ENCODE measurements around the gene QSOX2.

Gene QSOX2

GRCh38 chr9:136244122-136244968, 1.3 kb downstream of the QSOX2 start:
- DNase-seq = peak in 1 of 3 donors; percentile 11
- H3K4me1 ChIP-seq (ENCODE audit: control insufficient read depth, insufficient read depth, low read length, poor library complexity, severe bottlenecking) = peaks cover 25% of the 10 kb centered on the region
- H3K27me3 ChIP-seq (replicated peaks; ENCODE audit: control insufficient read depth, insufficient read depth, low read length, poor library complexity, severe bottlenecking) = no peaks in the 10 kb centered on the region
- peak overlapping the region; percentile 58 for H3K4me3 ChIP-seq (ENCODE audit: insufficient read depth, low read depth, low read length, poor library complexity, severe bottlenecking)
- H3K27ac ChIP-seq (ENCODE audit: insufficient read depth, low read length, poor library complexity, severe bottlenecking) = peak overlapping the region; percentile 30
- H3K36me3 ChIP-seq (ENCODE audit: control insufficient read depth, insufficient read depth, low read length) = no peaks in the 10 kb centered on the region
- no peaks in the 10 kb centered on the region for H3K9me3 ChIP-seq (ENCODE audit: control insufficient read depth, low read length)

DNA sequence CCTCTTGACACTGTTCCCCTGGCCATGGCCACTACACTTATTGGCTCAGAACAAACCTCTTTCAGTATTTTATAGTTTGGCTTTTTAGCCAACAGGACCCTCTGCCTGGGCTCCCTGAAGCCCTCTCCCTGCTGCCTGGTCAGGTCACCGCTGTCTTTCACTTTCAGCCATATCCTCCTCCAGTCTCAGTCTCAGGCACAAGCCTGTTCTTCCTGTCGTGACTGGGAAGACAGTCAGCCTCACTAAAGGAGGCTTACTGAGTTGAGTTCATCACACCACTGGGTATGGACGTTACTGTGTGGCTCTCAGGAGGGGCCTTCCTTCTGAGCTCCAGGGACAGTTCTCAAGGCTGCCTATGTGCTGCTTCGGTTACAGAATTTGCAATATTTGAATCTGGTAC, 2.0 kb downstream of the QSOX2 start:
- H3K4me3 ChIP-seq (ENCODE audit: insufficient read depth, low read depth, low read length, poor library complexity, severe bottlenecking) = no peak overlapping the region
- H3K27ac ChIP-seq (ENCODE audit: insufficient read depth, low read length, poor library complexity, severe bottlenecking) = peak overlapping the region; percentile 5
- no peaks in the 10 kb centered on the region for H3K36me3 ChIP-seq (ENCODE audit: control insufficient read depth, insufficient read depth, low read length)
- no peaks in the 10 kb centered on the region for H3K27me3 ChIP-seq (replicated peaks; ENCODE audit: control insufficient read depth, insufficient read depth, low read length, poor library complexity, severe bottlenecking)
- peaks cover 25% of the 10 kb centered on the region for H3K4me1 ChIP-seq (ENCODE audit: control insufficient read depth, insufficient read depth, low read length, poor library complexity, severe bottlenecking)
- H3K9me3 ChIP-seq (ENCODE audit: control insufficient read depth, low read length) = no peaks in the 10 kb centered on the region
- DNase-seq = no peak

DNA sequence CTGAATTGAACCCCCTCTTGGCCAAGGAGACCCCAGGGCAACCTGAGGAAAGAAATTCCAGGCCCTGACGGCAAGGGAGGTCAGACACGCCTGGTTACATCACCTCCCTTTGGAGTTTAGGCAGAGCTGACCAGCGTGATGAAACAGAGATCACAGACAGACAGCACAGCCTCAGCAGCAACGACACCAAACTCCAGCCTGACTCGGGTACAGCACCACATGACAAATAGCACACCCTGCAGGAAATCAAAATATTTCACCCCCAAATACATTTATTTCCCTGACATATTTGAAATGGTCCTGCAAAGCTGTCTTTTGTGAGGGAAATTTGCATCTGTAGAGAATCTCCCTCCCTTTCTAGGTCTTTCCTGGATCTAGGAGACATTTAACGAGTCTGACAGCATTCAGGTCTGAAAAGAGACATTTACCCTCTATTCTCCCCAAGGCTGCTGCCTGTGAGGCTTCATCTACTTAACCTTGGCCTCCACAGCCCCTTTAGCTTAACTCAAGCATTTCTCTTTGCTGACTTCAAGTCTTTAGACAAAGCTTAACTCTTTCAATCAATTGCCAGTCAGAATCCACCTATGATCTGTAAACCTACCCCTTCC, 2.6 kb downstream of the QSOX2 start:
- Histone ChIP-seq H3K4me3 (ENCODE audit: insufficient read depth, low read depth, low read length, poor library complexity, severe bottlenecking) (no peak overlapping the region), H3K27me3 (replicated peaks; ENCODE audit: control insufficient read depth, insufficient read depth, low read length, poor library complexity, severe bottlenecking) (no peaks in the 10 kb centered on the region), H3K9me3 (ENCODE audit: control insufficient read depth, low read length) (no peaks in the 10 kb centered on the region), H3K4me1 (ENCODE audit: control insufficient read depth, insufficient read depth, low read length, poor library complexity, severe bottlenecking) (peaks cover 25% of the 10 kb centered on the region), H3K27ac (ENCODE audit: insufficient read depth, low read length, poor library complexity, severe bottlenecking) (no peak overlapping the region), H3K36me3 (ENCODE audit: control insufficient read depth, insufficient read depth, low read length) (no peaks in the 10 kb centered on the region)
- no peak for DNase-seq

GRCh38 chr9:136242248-136242647, 3.4 kb downstream of the QSOX2 start:
- H3K27me3 ChIP-seq (replicated peaks; ENCODE audit: control insufficient read depth, insufficient read depth, low read length, poor library complexity, severe bottlenecking) = no peaks in the 10 kb centered on the region
- no peak overlapping the region for H3K27ac ChIP-seq (ENCODE audit: insufficient read depth, low read length, poor library complexity, severe bottlenecking)
- peaks cover 25% of the 10 kb centered on the region for H3K4me1 ChIP-seq (ENCODE audit: control insufficient read depth, insufficient read depth, low read length, poor library complexity, severe bottlenecking)
- no peak overlapping the region for H3K4me3 ChIP-seq (ENCODE audit: insufficient read depth, low read depth, low read length, poor library complexity, severe bottlenecking)
- H3K36me3 ChIP-seq (ENCODE audit: control insufficient read depth, insufficient read depth, low read length) = no peaks in the 10 kb centered on the region
- no peak for DNase-seq
- H3K9me3 ChIP-seq (ENCODE audit: control insufficient read depth, low read length) = no peaks in the 10 kb centered on the region

GRCh38 chr9:136241542-136241941, 4.1 kb downstream of the QSOX2 start:
- Histone ChIP-seq H3K9me3 (ENCODE audit: control insufficient read depth, low read length) (no peaks in the 10 kb centered on the region), H3K4me3 (ENCODE audit: insufficient read depth, low read depth, low read length, poor library complexity, severe bottlenecking) (no peak overlapping the region), H3K27ac (ENCODE audit: insufficient read depth, low read length, poor library complexity, severe bottlenecking) (no peak overlapping the region), H3K27me3 (replicated peaks; ENCODE audit: control insufficient read depth, insufficient read depth, low read length, poor library complexity, severe bottlenecking) (no peaks in the 10 kb centered on the region), H3K36me3 (ENCODE audit: control insufficient read depth, insufficient read depth, low read length) (peaks cover 3% of the 10 kb centered on the region), H3K4me1 (ENCODE audit: control insufficient read depth, insufficient read depth, low read length, poor library complexity, severe bottlenecking) (peaks cover 25% of the 10 kb centered on the region)
- DNase-seq = no peak

- Histone ChIP-seq H3K27ac (ENCODE audit: insufficient read depth, low read length, poor library complexity, severe bottlenecking) (no peak overlapping the region), H3K4me1 (ENCODE audit: control insufficient read depth, insufficient read depth, low read length, poor library complexity, severe bottlenecking) (peaks cover 22% of the 10 kb centered on the region), H3K9me3 (ENCODE audit: control insufficient read depth, low read length) (no peaks in the 10 kb centered on the region), H3K27me3 (replicated peaks; ENCODE audit: control insufficient read depth, insufficient read depth, low read length, poor library complexity, severe bottlenecking) (no peaks in the 10 kb centered on the region), H3K36me3 (ENCODE audit: control insufficient read depth, insufficient read depth, low read length) (peaks cover 9% of the 10 kb centered on the region), H3K4me3 (ENCODE audit: insufficient read depth, low read depth, low read length, poor library complexity, severe bottlenecking) (no peak overlapping the region)
- no peak for DNase-seq
Observed at GRCh38 chr9:136240941-136241340, 4.7 kb downstream of the QSOX2 start.

DNA sequence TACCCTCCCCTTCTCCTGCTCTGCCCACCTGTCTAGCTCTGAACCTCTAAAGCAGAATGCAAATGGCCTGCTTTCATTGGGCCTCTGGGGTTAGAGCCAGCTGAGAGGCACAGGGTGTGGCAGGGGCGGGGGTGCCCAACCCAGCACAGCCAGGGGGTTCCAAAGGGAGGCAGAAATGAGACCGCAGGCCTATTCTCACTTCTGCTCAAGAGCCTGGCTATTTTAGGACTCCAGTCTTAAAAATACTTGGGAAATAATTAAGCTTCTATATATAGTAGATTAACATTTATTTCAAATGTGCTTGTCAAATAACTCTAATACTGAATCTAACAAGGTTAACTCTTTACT, 5.7 kb downstream of the QSOX2 start:
- Histone ChIP-seq H3K4me1 (ENCODE audit: control insufficient read depth, insufficient read depth, low read length, poor library complexity, severe bottlenecking) (peaks cover 18% of the 10 kb centered on the region), H3K9me3 (ENCODE audit: control insufficient read depth, low read length) (no peaks in the 10 kb centered on the region), H3K36me3 (ENCODE audit: control insufficient read depth, insufficient read depth, low read length) (peaks cover 17% of the 10 kb centered on the region), H3K27ac (ENCODE audit: insufficient read depth, low read length, poor library complexity, severe bottlenecking) (no peak overlapping the region), H3K27me3 (replicated peaks; ENCODE audit: control insufficient read depth, insufficient read depth, low read length, poor library complexity, severe bottlenecking) (no peaks in the 10 kb centered on the region), H3K4me3 (ENCODE audit: insufficient read depth, low read depth, low read length, poor library complexity, severe bottlenecking) (no peak overlapping the region)
- DNase-seq = no peak

DNA sequence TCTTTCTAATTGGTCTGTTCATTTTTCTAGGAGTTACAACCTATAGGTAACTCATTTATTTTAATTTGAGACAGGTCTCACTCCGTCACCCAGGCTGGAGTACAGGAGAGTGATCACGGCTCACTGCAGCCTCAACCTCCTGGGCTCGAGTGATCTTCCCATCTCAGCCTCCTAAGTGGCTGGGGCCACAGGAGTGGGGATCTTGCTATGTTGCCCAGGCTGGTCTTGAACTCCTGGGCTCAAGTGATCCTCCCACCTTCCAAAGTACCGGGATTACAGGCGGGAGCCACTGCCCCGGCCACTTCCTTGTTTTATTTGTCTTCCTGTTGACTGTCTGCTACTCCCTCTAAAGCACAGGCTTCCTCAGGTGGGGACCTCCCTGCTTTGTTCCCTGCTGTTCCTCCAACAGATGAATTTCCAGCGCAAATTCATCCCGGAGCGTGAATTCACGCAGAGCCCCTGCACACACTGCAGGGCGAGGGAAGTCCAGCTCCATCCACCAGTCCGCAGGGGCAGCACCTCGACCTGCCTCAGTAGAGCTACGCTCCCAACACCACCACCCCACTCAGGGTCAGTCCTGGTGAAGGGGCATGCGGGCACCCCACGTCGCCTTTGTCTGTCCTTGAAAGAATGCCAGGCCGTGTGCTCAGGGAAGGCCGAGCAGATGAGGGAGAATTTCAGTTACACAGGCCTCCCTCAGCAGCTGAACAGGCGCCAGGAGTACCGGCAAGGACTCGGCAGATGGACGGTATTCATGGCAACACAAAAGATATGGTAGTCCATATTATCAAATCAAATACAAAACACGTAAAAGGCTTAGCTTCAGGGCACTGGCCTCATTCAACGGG, 6.3 kb downstream of the QSOX2 start:
- Histone ChIP-seq H3K4me3 (ENCODE audit: insufficient read depth, low read depth, low read length, poor library complexity, severe bottlenecking) (no peak overlapping the region), H3K27me3 (replicated peaks; ENCODE audit: control insufficient read depth, insufficient read depth, low read length, poor library complexity, severe bottlenecking) (no peaks in the 10 kb centered on the region), H3K27ac (ENCODE audit: insufficient read depth, low read length, poor library complexity, severe bottlenecking) (no peak overlapping the region), H3K4me1 (ENCODE audit: control insufficient read depth, insufficient read depth, low read length, poor library complexity, severe bottlenecking) (peaks cover 12% of the 10 kb centered on the region), H3K36me3 (ENCODE audit: control insufficient read depth, insufficient read depth, low read length) (peaks cover 20% of the 10 kb centered on the region), H3K9me3 (ENCODE audit: control insufficient read depth, low read length) (no peaks in the 10 kb centered on the region)
- no peak for DNase-seq

GRCh38 chr9:136238342-136238732, 7.3 kb downstream of the QSOX2 start:
- H3K4me3 ChIP-seq (ENCODE audit: insufficient read depth, low read depth, low read length, poor library complexity, severe bottlenecking) = no peak overlapping the region
- no peak overlapping the region for H3K27ac ChIP-seq (ENCODE audit: insufficient read depth, low read length, poor library complexity, severe bottlenecking)
- peaks cover 20% of the 10 kb centered on the region for H3K36me3 ChIP-seq (ENCODE audit: control insufficient read depth, insufficient read depth, low read length)
- DNase-seq = no peak
- no peaks in the 10 kb centered on the region for H3K27me3 ChIP-seq (replicated peaks; ENCODE audit: control insufficient read depth, insufficient read depth, low read length, poor library complexity, severe bottlenecking)
- no peaks in the 10 kb centered on the region for H3K9me3 ChIP-seq (ENCODE audit: control insufficient read depth, low read length)
- peaks cover 2% of the 10 kb centered on the region for H3K4me1 ChIP-seq (ENCODE audit: control insufficient read depth, insufficient read depth, low read length, poor library complexity, severe bottlenecking)
